Kidney tubule cell (primary cell): ENCODE data around the gene SNX32.
"Not testable (repeated sequence)": the region's sequence is repeated elsewhere in the genome, so short reads cannot be mapped to it uniquely, and the experiment has no call there.

Experiments
- DNase-seq: peaks from one replicate; pipeline ENCODE4 v3.0.0-alpha.2; 2018; ENCODE audit warnings: low spot score

The SNX32 gene

GRCh38 chr11:65829459-65829858 is 4.3 kb upstream of the SNX32 start:
- no peak for DNase-seq

- not testable (repeated sequence) for DNase-seq
These were observed 1.5 kb upstream of the SNX32 start for GRCh38 chr11:65832231-65832630.

- no peak for DNase-seq
These were observed 439 bp downstream of the SNX32 start for GRCh38 chr11:65834202-65834601.

GRCh38 chr11:65842144-65842543 is 8.4 kb downstream of the SNX32 start:
- DNase-seq, result no peak

GRCh38 chr11:65843811-65844210 is 10.0 kb downstream of the SNX32 start:
- DNase-seq, result no peak

- DNase-seq, result no peak
These were observed 10.6 kb downstream of the SNX32 start for GRCh38 chr11:65844231-65844872.

- DNase-seq, result no peak
These were observed 14.0 kb downstream of the SNX32 start for GRCh38 chr11:65847746-65848145.

GRCh38 chr11:65848693-65849092 is 14.9 kb downstream of the SNX32 start:
- not testable (repeated sequence) for DNase-seq

- DNase-seq, result no peak
These were observed 15.6 kb downstream of the SNX32 start for GRCh38 chr11:65849366-65849765.

GRCh38 chr11:65849771-65850216 is 16.0 kb downstream of the SNX32 start:
- no peak for DNase-seq

- no peak for DNase-seq
These were observed 16.7 kb downstream of the SNX32 start for GRCh38 chr11:65850217-65851082.

- DNase-seq, result peak; percentile 54
These were observed 17.4 kb downstream of the SNX32 start for GRCh38 chr11:65851083-65851579.

- DNase-seq, result no peak
These were observed 18.2 kb downstream of the SNX32 start for GRCh38 chr11:65851811-65852507.

- no peak for DNase-seq
These were observed 18.9 kb downstream of the SNX32 start for GRCh38 chr11:65852508-65853245.

- DNase-seq, result no peak
These were observed 19.6 kb downstream of the SNX32 start for GRCh38 chr11:65853246-65853979.

GRCh38 chr11:65854161-65854592 is 20.4 kb downstream of the SNX32 start:
- DNase-seq, result no peak

- no peak for DNase-seq
These were observed 21.4 kb downstream of the SNX32 start for GRCh38 chr11:65854852-65855837.

GRCh38 chr11:65855927-65856363 is 22.2 kb downstream of the SNX32 start:
- DNase-seq, result no peak

GRCh38 chr11:65856689-65857499 is 23.1 kb downstream of the SNX32 start:
- DNase-seq, result peak; percentile 73
